HG03342 (cell line): ENCODE measurements around the gene EPN3.

Experiments
- ATAC-seq: cut with Tn5 transposase; IDR thresholded peaks from one replicate; pipeline ENCODE4 v1.9.1; 2021; ENCODE audit warnings: mild to moderate bottlenecking, moderate library complexity; ENCODE audit not compliant: unreplicated experiment

Gene EPN3

GRCh38 chr17:50508573-50509460 is 23.7 kb upstream of the EPN3 start:
- ATAC-seq = no peak

GRCh38 chr17:50511058-50511457 is 21.5 kb upstream of the EPN3 start:
- peak; percentile 85 for ATAC-seq

GRCh38 chr17:50513495-50513894 is 19.0 kb upstream of the EPN3 start:
- no peak for ATAC-seq

GRCh38 chr17:50514388-50514787 is 18.1 kb upstream of the EPN3 start:
- ATAC-seq = no peak

- no peak for ATAC-seq
Measured at GRCh38 chr17:50514936-50515702, 17.4 kb upstream of the EPN3 start.

- ATAC-seq = no peak
Measured at GRCh38 chr17:50517011-50517410, 15.5 kb upstream of the EPN3 start.

GRCh38 chr17:50517504-50518383 is 14.8 kb upstream of the EPN3 start:
- no peak for ATAC-seq

- ATAC-seq = no peak
Measured at GRCh38 chr17:50518384-50519023, 14.0 kb upstream of the EPN3 start.

- ATAC-seq = no peak
Measured at GRCh38 chr17:50519141-50519834, 13.2 kb upstream of the EPN3 start.

GRCh38 chr17:50520483-50520882 is 12.1 kb upstream of the EPN3 start:
- no peak for ATAC-seq

- no peak for ATAC-seq
Measured at GRCh38 chr17:50521514-50521913, 11.0 kb upstream of the EPN3 start.

- ATAC-seq = no peak
Measured at GRCh38 chr17:50522766-50523165, 9.8 kb upstream of the EPN3 start.

- no peak for ATAC-seq
Measured at GRCh38 chr17:50523208-50523607, 9.3 kb upstream of the EPN3 start.

GRCh38 chr17:50524838-50525237 is 7.7 kb upstream of the EPN3 start:
- no peak for ATAC-seq

- ATAC-seq = no peak
Measured at GRCh38 chr17:50527155-50527762, 5.3 kb upstream of the EPN3 start.

GRCh38 chr17:50527949-50528474 is 4.5 kb upstream of the EPN3 start:
- no peak for ATAC-seq

GRCh38 chr17:50529849-50530248 is 2.7 kb upstream of the EPN3 start:
- no peak for ATAC-seq

GRCh38 chr17:50531428-50532025 is 1.0 kb upstream of the EPN3 start:
- ATAC-seq = no peak

GRCh38 chr17:50533185-50533584 is 650 bp downstream of the EPN3 start:
- no peak for ATAC-seq
